H1 (cell line): ENCODE results near the gene IL19. TPM values are rescaled to one million over a fixed set of nuclear protein-coding genes. Genes with fewer than 3 reads are reported as not detected.

Experiments used
- CTCF ChIA-PET: fragments of 300-600 bp; sonication (Branson Sonifier 250); formaldehyde crosslinking; loops from one replicate; lab custom pipeline; 2021; ENCODE audit not compliant: partially characterized antibody; lab: Charles Lee
- POLR2A ChIA-PET: fragments of 300-600 bp; sonication (Branson Sonifier 250); formaldehyde crosslinking; loops from one replicate; lab custom pipeline; 2021; ENCODE audit warnings: inconsistent platforms; ENCODE audit not compliant: partially characterized antibody; lab: Charles Lee
- DNase-seq, 2 experiments: peaks; one replicate each; pipeline versions ENCODE4 v3.0.0 to v3.0.0-alpha.2; 2010 to 2022; ENCODE audit warnings: low spot score in 2 of 2, low read depth in 1 of 2, mixed read lengths in 1 of 2
- FAIRE-seq: peaks from 2 replicates; lab custom pipeline; 2011; peaks lifted over from hg19 to GRCh38; lab: Jason Lieb, UNC
- H2AFZ ChIP-seq: 2 replicates; pipeline ENCODE4 v1.8.1; 2012; ENCODE audit warnings: low read length, inconsistent platforms
- H2AK5ac ChIP-seq: 2 replicates; pipeline ENCODE4 v1.6.1; 2013; ENCODE audit warnings: low read depth, low read length
- H2BK120ac ChIP-seq: replicated peaks from 2 replicates; pipeline ENCODE3; 2013; ENCODE audit warnings: low read depth, low read length, inconsistent platforms
- H2BK12ac ChIP-seq: 2 replicates; pipeline ENCODE4 v1.6.1; 2013; ENCODE audit warnings: low read depth, low read length
- H2BK15ac ChIP-seq: 2 replicates; pipeline ENCODE4 v1.6.1; 2013; ENCODE audit warnings: low read length
- H2BK20ac ChIP-seq: 2 replicates; pipeline ENCODE4 v1.6.1; 2013; ENCODE audit warnings: low read length
- H2BK5ac ChIP-seq: 2 replicates; pipeline ENCODE4 v1.6.1; 2013; ENCODE audit warnings: low read depth, low read length
- H3K14ac ChIP-seq: 2 replicates; pipeline ENCODE4 v1.6.1; 2013; ENCODE audit warnings: inconsistent platforms; ENCODE audit not compliant: insufficient read length
- H3K18ac ChIP-seq: 2 replicates; pipeline ENCODE4 v1.6.1; 2013; ENCODE audit warnings: low read length; ENCODE audit errors: extremely low read depth
- H3K23ac ChIP-seq: 2 replicates; pipeline ENCODE4 v1.6.1; 2013; ENCODE audit warnings: inconsistent platforms; ENCODE audit not compliant: insufficient read length
- H3K23me2 ChIP-seq: 2 replicates; pipeline ENCODE4 v1.6.1; 2013; ENCODE audit warnings: low read depth, low read length
- H3K27ac ChIP-seq: 2 replicates; pipeline ENCODE4 v1.6.1; 2011; ENCODE audit warnings: low read depth, low read length, inconsistent platforms
- H3K27me3 ChIP-seq, 4 experiments: replicated peaks in 1 of 4; 1 replicate in 1 of 4; 2 replicates in 3 of 4; pipeline versions ENCODE4 v1.6.1 to v1.8.1; 2011 to 2013; ENCODE audit warnings: low read length in 3 of 4, mild to moderate bottlenecking in 3 of 4, inconsistent platforms in 2 of 4, mixed read lengths in 2 of 4, moderate library complexity in 1 of 4; ENCODE audit not compliant: control insufficient read depth in 3 of 4, insufficient read depth in 3 of 4; ENCODE audit errors: extremely low read depth in 1 of 4
- H3K36me3 ChIP-seq, 4 experiments: 2 replicates each; pipeline versions ENCODE4 v1.6.1 to v1.8.1; 2011 to 2013; ENCODE audit warnings: mild to moderate bottlenecking in 4 of 4, low read length in 3 of 4, moderate library complexity in 2 of 4, control low read depth in 1 of 4, inconsistent platforms in 1 of 4; ENCODE audit not compliant: insufficient read depth in 4 of 4, control insufficient read depth in 2 of 4
- H3K4ac ChIP-seq: replicated peaks from 2 replicates; pipeline ENCODE3; 2013; ENCODE audit warnings: low read length, low read depth, mixed read lengths, inconsistent platforms; ENCODE audit not compliant: insufficient read length
- H3K4me1 ChIP-seq, 4 experiments: replicated peaks in 1 of 4; 1 replicate in 1 of 4; 2 replicates in 3 of 4; pipeline versions ENCODE4 v1.6.1 to v1.8.1; 2011 to 2013; ENCODE audit warnings: low read length in 3 of 4, inconsistent platforms in 2 of 4, mixed read lengths in 1 of 4; ENCODE audit not compliant: insufficient read depth in 4 of 4, control insufficient read depth in 3 of 4
- H3K4me2 ChIP-seq, 2 experiments: 2 replicates each; pipeline versions ENCODE4 v1.6.1 to v1.8.1; 2011 to 2013; ENCODE audit warnings: low read depth in 2 of 2, low read length in 2 of 2, control low read depth in 1 of 2, inconsistent platforms in 1 of 2, mild to moderate bottlenecking in 1 of 2; ENCODE audit not compliant: insufficient read depth in 1 of 2
- H3K4me3 ChIP-seq, 4 experiments: fragments of 200-600, 300-600 bp in 1 of 4; sonication (generic), shearing (Covaris generic), sonication (Bioruptor Twin) in 1 of 4; 2 replicates each; pipeline versions ENCODE4 v1.5.1 to v1.8.1; 2011 to 2016; ENCODE audit warnings: low read length in 4 of 4, low read depth in 3 of 4, control low read depth in 2 of 4, inconsistent platforms in 2 of 4, mild to moderate bottlenecking in 2 of 4, mixed read lengths in 1 of 4, moderate library complexity in 1 of 4; ENCODE audit not compliant: insufficient read depth in 2 of 4; ENCODE audit errors: extremely low read depth in 1 of 4
- H3K56ac ChIP-seq: replicated peaks from 2 replicates; pipeline ENCODE3; 2013; ENCODE audit warnings: low read depth, mild to moderate bottlenecking, mixed read lengths, low read length, inconsistent platforms; ENCODE audit not compliant: insufficient read length
- H3K79me1 ChIP-seq: 2 replicates; pipeline ENCODE4 v1.6.1; 2013; ENCODE audit warnings: low read depth, low read length, control low read depth
- H3K79me2 ChIP-seq, 2 experiments: 2 replicates each; pipeline versions ENCODE4 v1.6.1 to v1.8.1; 2012 to 2013; ENCODE audit warnings: low read length in 2 of 2, mild to moderate bottlenecking in 2 of 2, inconsistent platforms in 1 of 2; ENCODE audit not compliant: insufficient read depth in 2 of 2, control insufficient read depth in 1 of 2
- H3K9ac ChIP-seq, 4 experiments: replicated peaks in 1 of 4; 1 replicate in 1 of 4; 2 replicates in 3 of 4; pipeline versions ENCODE4 v1.6.1 to v1.8.1; 2011 to 2013; ENCODE audit warnings: low read depth in 3 of 4, low read length in 3 of 4, control low read depth in 2 of 4, mild to moderate bottlenecking in 2 of 4, moderate library complexity in 2 of 4, inconsistent platforms in 1 of 4; ENCODE audit errors: extremely low read depth in 1 of 4
- H3K9me3 ChIP-seq, 2 experiments: 2 replicates each; pipeline versions ENCODE4 v1.6.1 to v1.8.1; 2012 to 2013; ENCODE audit warnings: mild to moderate bottlenecking in 2 of 2, moderate library complexity in 2 of 2, control low read depth in 1 of 2, inconsistent platforms in 1 of 2, low read depth in 1 of 2, low read length in 1 of 2, mixed read lengths in 1 of 2; ENCODE audit not compliant: insufficient read depth in 2 of 2
- H4K20me1 ChIP-seq, 2 experiments: replicated peaks in 1 of 2; 2 replicates each; pipeline versions ENCODE3 to v1.8.1; 2011 to 2013; ENCODE audit warnings: inconsistent platforms in 2 of 2, low read length in 2 of 2, mild to moderate bottlenecking in 1 of 2; ENCODE audit not compliant: insufficient read depth in 2 of 2, control insufficient read depth in 1 of 2
- H4K5ac ChIP-seq: 2 replicates; pipeline ENCODE4 v1.6.1; 2013; ENCODE audit warnings: low read length, low read depth, mixed read lengths, inconsistent platforms; ENCODE audit not compliant: insufficient read length
- H4K8ac ChIP-seq: 2 replicates; pipeline ENCODE4 v1.8.0; 2013; ENCODE audit warnings: mild to moderate bottlenecking, moderate library complexity, low read length, inconsistent platforms; ENCODE audit not compliant: insufficient read depth; ENCODE audit errors: extremely low read depth
- H4K91ac ChIP-seq: replicated peaks from 2 replicates; pipeline ENCODE3; 2013; ENCODE audit warnings: low read length, mixed read lengths, inconsistent platforms; ENCODE audit not compliant: insufficient read length
- ATF3 ChIP-seq: IDR thresholded peaks from 2 replicates; pipeline ENCODE4 v1.6.1; 2011; ENCODE audit warnings: low read depth, mild to moderate bottlenecking, low read length; ENCODE audit not compliant: insufficient read depth
- BRCA1 ChIP-seq: IDR thresholded peaks from 2 replicates; pipeline ENCODE4 v1.6.1; 2012; ENCODE audit warnings: low read depth, low read length, improper control_type of control experiment
- CHD1 ChIP-seq: IDR thresholded peaks from 2 replicates; pipeline ENCODE4 v1.6.1; 2012; ENCODE audit warnings: low read depth, low read length, improper control_type of control experiment
- CTBP2 ChIP-seq: IDR thresholded peaks from 2 replicates; pipeline ENCODE4 v1.7.0; 2011; ENCODE audit warnings: borderline replicate concordance, mild to moderate bottlenecking, moderate library complexity, mixed read lengths, low read length; ENCODE audit not compliant: insufficient read depth, insufficient read length
- E2F6 ChIP-seq: IDR thresholded peaks from 2 replicates; pipeline ENCODE4 v1.6.1; 2012; ENCODE audit warnings: inconsistent platforms
- GTF2F1 ChIP-seq: IDR thresholded peaks from 2 replicates; pipeline ENCODE4 v1.6.1; 2012; ENCODE audit warnings: low read depth, low read length, improper control_type of control experiment, borderline replicate concordance
- NRF1 ChIP-seq: IDR thresholded peaks from 2 replicates; pipeline ENCODE4 v1.6.1; 2011; ENCODE audit warnings: mild to moderate bottlenecking, low read depth, low read length, improper control_type of control experiment
- RFX5 ChIP-seq: IDR thresholded peaks from 2 replicates; pipeline ENCODE4 v1.6.1; 2011; ENCODE audit warnings: low read depth, low read length, improper control_type of control experiment, borderline replicate concordance
- RNF2 ChIP-seq: fragments of 200-900, 300-1000 bp; sonication (generic); IDR thresholded peaks from 2 replicates; pipeline ENCODE4 v1.7.1; 2016; ENCODE audit warnings: borderline replicate concordance, low read depth, mild to moderate bottlenecking, antibody characterized with exemption, low read length; ENCODE audit not compliant: poor library complexity, severe bottlenecking; ENCODE audit errors: missing control alignments
- SIN3A ChIP-seq, 2 experiments: IDR thresholded peaks in 1 of 2; conservative IDR thresholded peaks in 1 of 2; 2 replicates each; pipeline ENCODE4 v1.6.1; 2011 to 2012; ENCODE audit warnings: low read length in 2 of 2, improper control_type of control experiment in 1 of 2, low read depth in 1 of 2, mild to moderate bottlenecking in 1 of 2
- SIX5 ChIP-seq: IDR thresholded peaks from 2 replicates; pipeline ENCODE4 v1.6.1; 2011; ENCODE audit warnings: mild to moderate bottlenecking, low read depth, low read length
- TAF1 ChIP-seq: IDR thresholded peaks from 2 replicates; pipeline ENCODE4 v1.6.1; 2011; ENCODE audit warnings: mild to moderate bottlenecking, low read depth, low read length
- TBP ChIP-seq: IDR thresholded peaks from 2 replicates; pipeline ENCODE4 v1.6.1; 2011; ENCODE audit warnings: low read depth, low read length, improper control_type of control experiment
- WGBS, 2 experiments: shearing (Covaris generic) in 1 of 2; methylation state at CpG; one replicate each; pipeline versions ENCODE4 v1.1.6 to v1.1.7; 2013 to 2015; ENCODE audit warnings: low lambda C conversion rate in 2 of 2, mixed read lengths in 2 of 2, inconsistent platforms in 1 of 2, low coverage in 1 of 2, missing lambda C conversion rate in 1 of 2; ENCODE audit not compliant: insufficient replicate concordance in 2 of 2, insufficient coverage in 1 of 2, insufficient read length in 1 of 2; ENCODE audit errors: extremely low coverage in 1 of 2, missing lambda C conversion rate in 1 of 2; 5-methylcytosine and 5-hydroxymethylcytosine counted together
- polyA plus RNA-seq, 7 experiments: library from polyadenylated mRNA; depleted of rRNA in 3 of 7; stranded (reverse) in 5 of 7; unstranded in 2 of 7; fragments of >200 nt in 5 of 7; fragments of 200-250 nt in 2 of 7; gene quantifications; 1 replicate in 5 of 7; 2 replicates in 1 of 7; 4 replicates in 1 of 7; pipeline versions ENCODE4 v1.2.1 to v1.2.3, GENCODE V29; 2011 to 2013; ENCODE audit warnings: missing spikeins in 2 of 7, mixed read lengths in 2 of 7
- total RNA-seq: library from RNA; stranded (reverse); fragmentation: NEBNext Ultra II Directional; extraction: Animal tissue kit (Norgen Biotek cat#: 25700); gene quantifications from 2 replicates; pipeline ENCODE4 v1.2.1, GENCODE V29; 2021

Gene IL19
- total and polyA plus RNA-seq, 2 of the 8 experiments (the other 6 are each of a cell fraction or from before 2014, with no cell fraction given) = not detected

- H3K56ac ChIP-seq = no peak overlapping the region
- no peak overlapping the region for H2BK20ac ChIP-seq
- H3K4me3 ChIP-seq = no peak overlapping the region
- WGBS, 2 experiments = 89% methylated on average over 7 of the region's 7 CpGs; no CpG with 5 or more reads in 1 of the 2 experiments
- H2BK12ac ChIP-seq = no peak overlapping the region
- H3K23me2 ChIP-seq = no peaks in the 10 kb centered on the region
- H3K79me2 ChIP-seq = no peaks in the 10 kb centered on the region
- H3K23ac ChIP-seq = no peak overlapping the region
- H3K4ac ChIP-seq = no peak overlapping the region
- no peaks in the 10 kb centered on the region for H3K4me1 ChIP-seq
- H3K36me3 ChIP-seq = no peaks in the 10 kb centered on the region
- no peak overlapping the region for H2BK15ac ChIP-seq
- H3K18ac ChIP-seq = no peak overlapping the region
- H4K20me1 ChIP-seq = peaks cover 0 to 2% of the 10 kb centered on the region in 2 experiments
- ChIA-PET CTCF (interaction anchor here (1.3 to 5.6 kb wide), 3 partner anchors 17 to 114 kb away, joined by 3 to 29 read pairs (median 4); no protein-coding TSS in a partner anchor), POLR2A (no interaction called here)
- no peak overlapping the region for H4K5ac ChIP-seq
- no peak overlapping the region for H4K91ac ChIP-seq
- no peak overlapping the region for H2BK120ac ChIP-seq
- H3K79me1 ChIP-seq = no peaks in the 10 kb centered on the region
- no peak overlapping the region for H3K4me2 ChIP-seq
- H2AFZ ChIP-seq = no peak overlapping the region
- H3K14ac ChIP-seq = no peak overlapping the region
- H3K9me3 ChIP-seq = no peaks in the 10 kb centered on the region
- DNase-seq (no peak), FAIRE-seq (no peak)
- H2AK5ac ChIP-seq = no peak overlapping the region
- no peaks in the 10 kb centered on the region for H3K27me3 ChIP-seq
- H2BK5ac ChIP-seq = no peak overlapping the region
- H3K27ac ChIP-seq = no peak overlapping the region
- no peak overlapping the region for H3K9ac ChIP-seq
- H4K8ac ChIP-seq = no peak overlapping the region
- TF ChIP-seq ATF3 = no peak
- no peak for TF ChIP-seq RFX5
- TF ChIP-seq TBP = no peak
- no peak for TF ChIP-seq E2F6
- no peak for TF ChIP-seq TAF1
- TF ChIP-seq BRCA1 = no peak
- no peak for TF ChIP-seq GTF2F1
- TF ChIP-seq SIX5 = no peak
- TF ChIP-seq NRF1 = no peak
- no peak for TF ChIP-seq SIN3A (conservative IDR thresholded peaks at IDR 0.05 in 1 of 2, IDR thresholded peaks at IDR 0.05 in 1 of 2; ENCODE audit: low read depth in 1 of 2, low read length in 2 of 2)
- TF ChIP-seq CTBP2 = no peak
- no peak for TF ChIP-seq CHD1
- no peak for TF ChIP-seq RNF2
Measured at GRCh38 chr1:206839857-206840256, 69.3 kb downstream of the IL19 start.
